Activated CD4-positive, alpha-beta T cell treated with anti-CD3 and anti-CD28 coated beads, Interleukin-2, amount 50 U/mL, for 4 hours (primary cell): ENCODE results near the gene ANKMY2.
A peak's percentile ranks its signal among the peaks of the same experiment; 100 is the strongest.
"Not testable (repeated sequence)": the region's sequence is repeated elsewhere in the genome, so short reads cannot be mapped to it uniquely, and the experiment has no call there.

ENCODE experiments used
- DNase-seq, 2 experiments: peaks; one replicate each; pipeline ENCODE4 v3.0.0-alpha.2; 2020

The ANKMY2 gene

DNA sequence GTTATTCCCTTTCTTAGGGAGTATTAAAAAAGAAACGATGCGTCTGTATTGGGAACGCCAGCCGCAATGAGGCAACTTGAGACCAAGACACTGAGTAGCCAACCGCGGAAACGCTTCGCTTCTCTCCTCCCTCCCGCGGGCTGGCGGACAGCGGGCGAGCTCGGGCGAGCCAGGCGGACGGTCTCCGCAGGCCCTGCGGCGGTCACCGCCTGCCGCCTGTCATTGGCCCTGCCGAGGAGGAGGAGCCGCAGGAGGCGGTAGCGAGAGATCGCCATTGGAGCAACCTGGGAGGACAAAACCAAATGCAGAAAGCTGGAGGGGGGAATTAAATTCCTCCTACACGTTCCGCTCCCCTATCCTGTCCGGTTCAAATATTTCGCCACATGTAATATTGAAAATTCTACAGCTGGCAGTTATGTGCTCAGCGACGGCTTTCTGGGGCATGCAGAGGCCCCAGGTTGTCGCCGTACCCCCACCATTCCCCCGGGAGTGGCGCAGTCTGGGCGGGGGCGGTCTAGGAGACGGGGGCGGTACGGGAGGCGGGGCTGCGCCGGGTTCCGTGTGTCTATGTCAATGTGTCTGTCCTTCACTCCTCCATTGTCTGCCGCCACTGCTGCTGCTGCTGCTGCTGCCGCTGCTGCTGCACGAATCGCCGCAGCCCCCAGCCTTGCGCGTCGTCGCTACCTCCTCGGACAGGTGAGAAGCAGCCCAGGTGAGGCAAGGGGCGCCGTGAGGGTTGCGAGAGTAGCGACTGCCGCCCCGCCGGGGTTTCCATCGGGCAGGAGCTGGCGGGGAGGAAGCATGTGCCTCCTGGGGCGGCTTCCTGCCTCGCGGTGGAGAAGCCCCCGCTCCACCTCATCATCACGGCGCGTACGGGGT lies at the start of gene ANKMY2, which contains the start of gene BZW2:
Gene ANKMY2 (minus strand): TSS at position 162 of the 879 bp plus-strand sequence. CDS start 181 bp downstream, outside the sequence.
Gene BZW2 (plus strand): TSS at position 589 of the 879 bp plus-strand sequence. CDS start 19,263 bp downstream, outside the sequence.
- DNase-seq = peak; percentile 87 to 90

DNA sequence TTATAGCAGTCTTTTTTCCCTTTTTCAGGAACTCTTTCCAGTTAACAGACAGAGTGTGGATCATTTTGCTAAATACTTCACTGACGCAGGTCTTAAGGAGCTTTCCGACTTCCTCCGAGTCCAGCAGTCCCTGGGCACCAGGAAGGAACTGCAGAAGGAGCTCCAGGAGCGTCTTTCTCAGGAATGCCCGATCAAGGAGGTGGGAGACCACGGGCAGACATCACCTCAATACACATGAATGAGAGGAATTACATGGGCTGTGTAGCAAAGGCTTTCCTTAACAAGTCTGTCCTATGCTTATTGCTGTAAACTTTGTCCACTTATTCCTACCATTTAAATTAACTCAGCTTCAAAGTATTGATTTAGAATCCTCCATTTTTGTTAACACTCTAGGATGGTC lies 49.3 kb upstream of the ANKMY2 start:
- no peak for DNase-seq

DNA sequence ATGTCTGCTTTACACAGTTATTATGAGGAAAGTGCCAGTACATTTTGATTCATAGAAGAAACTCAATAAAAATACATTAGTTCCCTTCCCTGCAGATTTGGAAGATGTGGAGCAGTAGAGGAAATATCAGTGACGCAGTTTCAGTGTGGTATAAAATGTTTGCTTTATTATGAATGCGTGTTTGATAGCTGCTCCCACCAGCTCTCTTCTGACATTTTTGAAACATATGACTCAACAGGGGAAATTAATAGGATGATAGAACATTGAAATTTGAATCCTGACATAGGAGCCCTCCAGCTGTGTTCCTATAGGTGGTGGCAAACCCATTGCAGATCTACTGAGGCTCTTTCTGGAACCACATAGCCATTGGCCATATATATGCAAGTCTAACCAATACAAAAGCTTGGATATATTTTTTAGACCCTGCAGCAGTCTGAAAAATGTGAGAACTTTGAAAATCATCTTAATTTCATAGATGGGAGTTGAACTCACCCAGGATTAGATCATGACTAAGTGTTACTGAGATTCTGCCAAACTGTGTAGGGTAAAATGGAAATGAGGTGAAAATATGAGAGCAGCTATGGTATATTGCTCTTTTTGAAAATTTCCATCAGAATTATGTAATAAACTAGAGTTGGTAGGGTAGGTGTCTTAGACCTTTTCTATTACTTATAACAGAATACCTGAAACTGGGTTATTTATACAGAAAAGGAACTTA lies 48.2 kb upstream of the ANKMY2 start:
- DNase-seq = no peak

DNA sequence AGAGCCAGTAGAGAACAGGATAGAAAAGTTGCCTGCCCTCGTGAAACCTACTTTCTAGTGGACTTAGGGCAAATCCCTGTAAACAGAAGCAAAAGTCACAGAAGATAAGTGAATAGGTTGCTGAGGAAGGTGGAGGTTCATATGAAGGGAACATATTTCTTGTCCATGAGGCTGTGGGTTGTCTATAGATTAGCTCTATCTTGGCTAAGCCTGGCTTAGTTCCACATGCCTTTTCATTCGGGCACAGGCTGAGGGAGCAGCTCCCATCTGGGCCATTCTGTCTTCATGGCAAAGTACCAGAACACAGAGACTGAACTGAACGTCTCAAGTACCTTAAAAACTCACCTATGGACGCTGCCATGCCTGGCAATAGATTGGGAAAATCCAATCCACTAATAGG lies 45.7 kb upstream of the ANKMY2 start:
- DNase-seq = no peak

DNA sequence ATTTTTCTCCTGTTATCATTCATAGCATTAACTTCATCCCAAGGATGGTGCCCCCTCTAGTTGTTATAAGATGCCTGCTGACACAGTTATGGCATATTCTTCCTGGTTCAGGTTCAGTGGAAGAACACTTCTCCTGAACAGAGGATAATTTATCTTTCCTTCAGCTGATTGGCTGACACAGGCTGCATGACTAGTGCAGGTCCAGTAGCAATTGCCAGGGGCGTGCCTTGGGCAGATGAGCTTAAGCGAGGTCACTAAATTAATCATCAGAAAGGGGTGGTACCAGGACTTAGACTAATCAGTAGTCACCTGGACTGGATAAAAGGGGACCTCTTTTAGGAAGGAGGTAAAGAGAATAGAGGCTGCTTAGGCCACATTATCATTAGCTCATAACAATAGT lies 42.7 kb upstream of the ANKMY2 start:
- no peak for DNase-seq

DNA sequence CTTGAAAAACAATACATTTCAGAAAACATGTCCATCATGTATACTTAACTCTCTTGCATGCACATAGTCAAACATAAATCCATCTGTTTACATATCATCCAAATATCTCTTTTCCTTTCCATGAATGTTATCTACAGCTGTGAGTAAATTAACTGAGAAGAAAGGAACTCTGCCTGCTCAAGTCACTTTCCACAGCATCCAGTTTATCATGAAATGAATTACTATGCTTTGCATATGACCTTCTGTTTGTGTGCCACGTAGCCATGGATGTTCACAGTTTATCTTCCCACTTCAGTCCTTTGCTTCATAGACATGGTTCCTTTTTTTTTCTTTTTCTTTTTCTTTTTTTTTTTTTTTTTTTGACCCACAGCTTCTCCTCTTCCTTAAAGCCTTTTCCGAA lies 40.0 kb upstream of the ANKMY2 start:
- no peak for DNase-seq

DNA sequence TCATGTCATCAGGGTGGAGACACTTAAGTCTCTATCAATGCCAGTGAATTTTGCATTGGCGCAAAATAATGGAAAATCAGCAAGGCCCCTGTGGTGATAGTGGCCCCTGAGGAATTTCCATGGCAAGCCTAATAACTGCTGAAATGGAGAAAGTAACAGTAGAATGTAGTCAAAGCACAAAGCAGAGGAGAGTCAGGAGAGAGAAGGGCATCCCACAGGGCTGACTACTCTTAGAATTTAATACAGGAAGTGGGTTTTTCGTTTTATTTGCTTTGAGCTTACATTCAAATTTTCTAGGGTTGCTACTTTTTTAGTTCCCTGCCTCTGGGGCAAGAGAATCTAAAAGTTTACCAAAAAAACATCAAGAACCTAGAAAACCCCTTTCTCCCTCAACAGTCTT lies 39.4 kb upstream of the ANKMY2 start:
- no peak for DNase-seq

DNA sequence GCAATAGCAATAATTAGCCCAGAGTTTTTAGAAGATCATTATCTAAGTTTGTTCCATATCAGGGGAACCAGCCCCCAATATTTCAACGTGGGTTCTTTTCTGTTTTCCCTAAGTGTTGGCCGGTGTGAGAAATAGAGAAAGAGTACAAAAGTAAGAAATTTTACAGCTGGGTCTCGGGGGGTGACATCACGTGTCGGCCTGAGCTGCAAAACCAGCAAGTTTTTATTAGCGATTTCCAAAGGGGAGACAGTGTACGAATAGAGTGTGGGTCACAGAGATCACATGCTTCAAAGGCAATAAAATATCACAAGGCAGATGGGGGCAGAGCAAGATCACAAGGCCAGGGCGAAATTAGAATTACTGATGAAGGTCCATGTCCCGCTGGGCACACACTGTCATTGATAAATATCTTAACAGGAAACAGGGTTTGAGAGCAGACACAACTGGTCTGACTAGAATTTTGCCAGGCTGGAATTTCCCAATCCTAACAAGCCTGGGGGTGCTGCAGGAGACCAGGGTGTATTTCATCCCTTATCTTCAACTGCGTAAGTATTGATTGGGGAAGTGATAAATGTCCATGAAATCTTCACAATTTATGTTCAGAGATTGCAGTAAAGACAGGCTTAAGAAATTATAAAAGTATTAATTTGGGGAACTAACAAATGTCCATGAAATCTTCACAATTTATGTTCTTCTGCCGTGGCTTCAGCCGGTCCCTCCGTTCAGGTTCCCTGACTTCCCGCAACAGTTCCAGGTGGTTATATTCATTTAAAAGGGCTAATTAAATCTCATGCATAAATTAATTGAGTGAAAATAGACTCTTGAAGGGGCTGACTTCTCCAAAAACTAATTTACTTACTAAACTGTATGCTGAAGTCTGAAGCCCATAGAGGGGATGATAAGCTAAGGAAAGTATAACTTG lies 33.4 kb upstream of the ANKMY2 start:
- not testable (repeated sequence) for DNase-seq

DNA sequence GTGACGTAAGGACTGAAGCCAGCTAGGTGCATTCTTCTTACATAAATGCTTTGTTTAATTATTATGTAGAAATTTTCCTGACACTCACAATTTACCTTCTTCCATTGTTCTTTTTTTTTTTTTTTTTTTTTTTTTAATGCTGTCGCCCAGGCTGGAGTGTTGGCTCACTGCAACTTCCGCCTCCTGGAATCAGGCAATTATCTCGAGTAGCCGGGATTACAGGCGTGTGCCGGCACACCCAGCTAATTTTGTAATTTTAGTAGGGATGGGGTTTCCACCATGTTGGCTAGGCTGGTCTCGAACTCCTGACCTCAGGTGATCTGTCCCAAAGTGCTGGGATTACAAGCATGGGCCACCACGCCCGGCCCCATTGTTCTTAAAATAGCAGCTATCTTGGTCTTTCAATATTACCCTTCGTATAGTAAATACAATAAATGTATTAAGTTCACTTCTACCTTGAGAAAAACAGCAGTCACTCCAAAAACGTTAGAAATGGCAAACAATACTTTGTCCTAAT lies 32.5 kb upstream of the ANKMY2 start:
- DNase-seq = no peak

DNA sequence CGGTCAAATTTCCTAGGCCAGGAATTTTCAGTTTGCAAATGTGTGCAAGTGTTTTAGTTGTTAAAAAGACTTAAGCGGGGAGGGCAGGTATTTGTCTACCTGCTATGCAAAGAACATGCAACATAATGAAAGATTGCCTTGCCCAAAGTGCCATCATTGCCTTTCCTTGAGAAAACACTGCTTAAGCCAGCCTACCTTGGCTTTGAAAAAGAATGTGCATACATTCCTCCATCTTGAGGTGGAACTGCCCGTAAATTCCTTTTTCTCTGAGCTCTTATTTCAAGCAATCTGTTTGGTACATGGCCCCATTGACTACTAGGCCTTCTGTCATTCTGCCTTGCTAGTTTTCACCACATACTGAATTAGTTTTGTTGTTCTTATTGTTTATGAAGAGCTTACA lies 29.7 kb upstream of the ANKMY2 start:
- DNase-seq = no peak

DNA sequence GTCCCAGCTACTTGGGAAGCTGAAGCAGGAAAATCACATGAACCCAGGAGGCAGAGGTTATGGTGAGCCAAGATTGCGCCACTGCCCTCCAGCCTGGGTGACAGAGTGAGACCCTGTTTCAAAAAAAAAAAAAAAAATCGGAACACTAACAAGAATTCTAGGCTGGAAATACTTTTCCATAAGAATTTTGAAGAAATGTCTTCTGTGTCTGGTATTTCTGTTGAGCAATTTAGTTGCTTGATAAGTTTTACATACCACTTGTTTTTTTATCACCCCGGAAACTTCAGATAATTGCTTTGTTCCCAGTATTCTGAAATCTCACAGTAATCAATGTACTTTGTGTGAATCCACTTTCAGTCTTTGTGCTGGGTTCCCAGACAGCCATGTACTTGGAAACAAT lies 26.3 kb upstream of the ANKMY2 start:
- no peak for DNase-seq

DNA sequence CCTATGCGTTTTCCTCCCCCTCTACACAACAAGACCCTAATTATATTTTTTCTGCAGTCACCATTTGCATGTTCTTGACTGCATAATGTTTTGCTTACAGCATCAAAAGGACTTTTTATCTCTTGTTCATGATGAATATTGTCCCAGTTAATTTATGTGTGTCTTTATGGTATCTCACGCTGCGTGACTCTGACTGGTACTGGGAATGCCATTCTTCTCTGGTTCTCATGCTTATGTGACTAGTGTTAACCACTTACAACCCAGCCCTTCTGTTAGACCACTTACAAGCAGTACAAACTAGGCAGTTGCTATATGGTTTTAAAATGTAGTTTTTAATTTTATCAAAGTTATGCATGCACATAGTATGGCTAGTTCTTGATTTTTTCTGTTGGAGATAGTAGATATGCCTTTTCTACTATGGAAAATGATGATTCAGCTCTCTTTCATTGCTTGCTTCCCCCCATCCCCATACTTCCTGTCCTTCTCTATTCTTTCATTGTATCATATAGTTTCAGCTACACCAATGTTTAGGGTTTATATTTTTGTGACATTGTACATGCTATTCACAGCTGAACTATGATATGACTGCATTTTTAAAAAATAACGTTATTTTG lies 25.3 kb upstream of the ANKMY2 start:
- DNase-seq = no peak

DNA sequence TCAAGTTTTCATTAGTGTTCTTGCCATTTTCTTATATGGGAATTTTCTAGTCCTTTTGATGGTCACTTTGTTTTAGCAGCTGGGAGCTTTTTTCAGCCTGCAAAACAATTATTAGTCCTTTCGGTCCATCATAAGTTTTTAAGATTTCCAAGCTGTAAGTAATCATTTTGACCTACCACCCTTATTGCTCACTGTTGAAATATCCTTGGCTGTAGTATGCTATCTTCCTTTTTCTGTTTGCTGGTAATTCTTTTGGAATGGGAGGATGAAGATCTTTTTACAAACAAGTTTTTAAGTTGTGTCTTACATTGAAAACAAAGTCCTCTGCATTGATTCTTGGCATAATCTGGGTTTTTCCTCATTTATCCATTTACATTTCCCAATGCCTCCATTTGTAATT lies 24.5 kb upstream of the ANKMY2 start:
- DNase-seq = no peak

DNA sequence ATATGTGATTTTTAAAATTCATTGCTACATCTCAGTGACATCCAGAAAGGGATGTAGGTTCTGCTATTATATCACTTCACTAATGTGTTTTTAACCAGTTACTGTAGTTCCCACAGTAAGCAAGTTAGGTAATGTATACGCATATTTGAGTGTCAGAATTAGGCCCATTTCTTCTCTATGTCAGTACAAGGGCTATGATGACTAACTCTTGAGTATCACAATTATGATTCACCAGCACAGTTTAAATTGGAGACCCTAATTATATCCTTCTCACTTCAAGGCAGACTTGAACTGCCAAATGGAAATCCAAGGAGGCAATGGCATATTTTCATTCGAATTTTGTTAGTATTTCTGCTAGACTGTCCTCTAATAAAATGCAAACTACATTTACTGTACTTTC lies 24.0 kb upstream of the ANKMY2 start:
- no peak for DNase-seq

DNA sequence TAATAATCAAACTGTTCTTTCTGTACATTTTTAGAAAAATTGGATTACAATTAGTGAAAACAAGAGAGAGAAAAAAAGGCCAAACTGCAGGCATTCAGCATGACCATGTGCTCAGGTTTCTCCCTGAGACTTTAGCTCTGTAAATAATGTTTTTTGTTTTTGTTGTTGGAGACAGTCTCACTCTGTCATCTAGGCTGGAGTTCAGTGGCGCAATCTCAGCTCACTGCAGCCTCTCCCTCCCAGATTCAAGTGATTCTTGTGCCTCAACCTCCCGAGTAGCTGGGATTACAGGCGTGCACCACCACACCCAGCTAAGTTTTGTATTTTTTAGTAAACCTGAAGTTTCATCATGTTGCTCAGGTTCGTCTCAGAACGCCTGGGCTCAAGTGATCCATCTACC lies 23.4 kb upstream of the ANKMY2 start:
- no peak for DNase-seq

DNA sequence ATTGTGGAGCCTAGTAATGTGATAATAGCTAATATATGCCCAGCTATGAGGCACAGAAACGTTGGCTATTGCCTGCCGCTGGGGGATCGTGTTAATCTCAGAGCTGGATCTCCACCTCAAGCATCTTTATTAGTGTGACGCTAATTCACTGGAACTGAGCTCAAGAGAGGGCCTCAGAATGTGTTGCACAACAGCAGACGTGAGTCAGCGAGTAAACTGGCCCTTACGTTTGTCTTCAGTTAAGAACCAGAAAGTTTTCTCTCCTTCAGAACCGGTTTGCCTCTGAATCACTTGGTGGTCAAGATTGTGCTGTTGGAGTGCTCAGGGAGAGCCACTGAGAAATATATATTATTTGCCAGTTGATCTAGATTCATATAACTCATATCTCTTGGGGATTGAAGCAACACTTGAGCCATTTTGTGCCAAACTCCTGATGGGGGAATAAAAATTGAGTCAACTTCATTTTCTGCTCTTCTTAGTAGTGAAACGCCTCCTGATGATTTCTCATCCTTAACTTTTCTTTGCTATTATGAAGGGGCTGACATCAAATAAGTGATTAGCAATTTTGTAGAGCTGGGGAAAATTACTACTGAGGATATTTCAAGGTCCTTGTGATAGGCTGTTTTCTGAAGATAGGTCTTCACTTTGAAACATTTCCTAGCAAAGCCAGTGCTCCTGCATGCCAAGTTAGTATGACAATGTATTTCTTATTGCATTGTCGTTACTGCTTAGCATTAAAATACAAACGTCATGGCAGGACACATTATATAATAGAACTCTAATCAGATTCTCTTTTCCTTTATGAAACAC lies 22.7 kb upstream of the ANKMY2 start:
- no peak for DNase-seq

DNA sequence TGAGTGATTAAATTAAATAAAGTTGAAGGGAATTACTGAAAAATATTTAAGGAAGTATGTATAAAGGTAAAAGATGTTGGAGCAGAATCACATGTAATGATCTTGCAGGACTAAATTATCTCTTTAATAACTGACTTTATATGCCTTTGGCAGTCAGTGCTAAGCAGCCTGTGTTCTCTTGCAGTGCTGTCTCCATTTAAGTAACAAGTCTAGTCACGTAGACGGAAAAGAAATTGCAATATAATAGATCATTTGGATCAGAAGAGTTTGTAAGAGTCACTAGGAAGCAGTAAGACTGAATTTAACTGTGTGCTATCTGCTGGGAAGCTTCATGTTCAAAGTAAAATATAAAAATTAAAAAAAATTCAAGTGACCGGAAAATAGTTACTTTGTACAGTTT lies 21.8 kb upstream of the ANKMY2 start:
- DNase-seq = no peak

DNA sequence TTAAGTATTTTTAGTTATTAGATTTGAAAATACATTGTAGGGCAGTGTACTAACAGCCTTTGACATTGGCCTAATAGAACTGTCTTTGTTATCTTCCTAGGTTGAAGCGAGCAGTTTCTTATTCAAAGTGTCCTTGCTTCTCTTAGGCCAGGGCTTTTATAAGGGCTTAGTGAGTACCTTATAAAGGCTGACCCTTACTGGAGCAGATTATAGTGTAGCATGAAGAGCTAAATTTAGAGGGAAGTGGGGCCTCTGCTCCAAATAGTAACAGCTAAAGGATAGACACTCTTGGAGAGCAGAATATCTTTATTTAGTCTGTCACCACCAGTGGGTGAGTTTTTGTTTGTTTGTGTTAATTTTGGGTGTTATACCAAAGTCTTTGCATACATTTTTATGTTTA lies 16.4 kb upstream of the ANKMY2 start:
- DNase-seq = no peak

DNA sequence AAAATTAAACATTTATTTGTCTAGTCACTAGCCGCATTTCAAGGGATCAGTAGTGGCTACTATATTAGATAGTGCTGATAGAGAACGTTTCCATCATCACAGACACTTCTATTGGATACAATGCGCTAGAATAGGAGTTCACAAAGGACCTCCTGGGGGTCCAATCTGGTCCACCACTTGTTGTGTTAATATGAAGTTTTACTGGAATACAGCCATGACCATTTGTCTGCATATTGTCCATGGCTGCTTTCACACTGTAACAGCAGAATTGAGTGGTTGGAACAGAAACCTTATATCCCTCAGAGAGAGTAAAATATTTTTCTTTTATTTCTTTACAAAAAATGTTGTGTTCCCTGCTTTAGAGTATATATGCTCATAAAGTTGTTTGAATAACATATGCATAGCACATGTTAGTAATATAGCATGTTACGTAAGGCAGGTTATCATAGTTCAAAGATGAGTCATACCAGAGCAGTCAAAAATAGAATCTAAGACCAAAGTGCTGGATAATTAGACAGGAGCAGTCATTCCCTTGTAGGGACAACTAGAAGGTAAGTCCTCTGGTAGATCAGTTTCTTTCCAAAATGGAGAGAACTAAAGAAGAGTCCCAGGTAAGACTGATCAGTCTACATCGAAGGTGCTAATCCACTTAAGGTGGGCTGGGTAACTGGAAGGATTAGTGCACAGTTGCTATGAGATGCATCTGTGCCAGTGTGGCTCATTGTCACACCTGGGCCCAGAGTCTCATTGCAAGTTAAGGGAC lies 15.3 kb upstream of the ANKMY2 start:
- DNase-seq = no peak

DNA sequence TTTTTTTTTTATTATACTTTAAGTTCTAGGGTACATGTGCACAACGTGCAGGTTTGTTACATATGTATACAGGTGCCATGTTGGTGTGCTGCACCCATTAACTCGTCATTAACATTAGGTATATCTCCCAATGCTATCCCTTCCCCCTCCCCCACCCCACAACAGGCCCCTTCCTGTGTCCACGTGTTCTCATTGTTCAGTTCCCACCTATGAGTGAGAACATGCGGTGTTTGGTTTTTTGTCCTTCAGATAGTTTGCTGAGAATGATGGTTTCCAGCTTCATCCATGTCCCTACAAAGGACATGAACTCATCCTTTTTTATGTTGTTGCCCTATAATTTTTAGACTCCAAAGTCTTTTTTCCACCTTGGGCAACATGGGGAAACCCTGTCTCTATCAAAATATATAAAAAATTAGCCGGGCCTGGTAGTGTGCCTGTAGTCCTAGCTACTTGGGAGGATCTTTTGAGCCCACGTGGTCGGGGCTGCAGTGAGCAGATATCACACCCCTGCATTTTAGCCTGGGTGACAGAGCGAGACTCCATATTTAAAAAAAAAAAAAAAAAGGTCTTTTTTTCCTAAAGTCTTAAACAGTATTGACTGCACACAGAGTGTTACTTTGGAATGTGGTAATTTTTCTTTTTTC lies 14.4 kb upstream of the ANKMY2 start:
- not testable (repeated sequence) for DNase-seq
